Cardiac septum (tissue), 1 donor: ENCODE measurements around the gene SPTSSB. TPM values are rescaled to one million over a fixed set of nuclear protein-coding genes. Genes with fewer than 3 reads are reported as not detected.

ENCODE experiments used
- DNase-seq: peaks from one replicate; pipeline ENCODE4 v3.0.0-alpha.2; 2020; ENCODE audit warnings: low spot score
- intact Hi-C: fragments of 100-400 bp; cut with DNase I; formaldehyde crosslinking; loops from one replicate; pipeline ENCODE4 v1.14.0; 2022
- long read RNA-seq: library from polyadenylated mRNA; unstranded; transcript quantifications from one replicate; pipeline ENCODE4 v2.0.0, GENCODE V29; 2021
- total RNA-seq: library from RNA; stranded (reverse); fragmentation: NEBNext Ultra II Directional; extraction: Animal tissue kit (Norgen Biotek cat#: 25700); gene quantifications from one replicate; pipeline ENCODE4 v1.2.1, GENCODE V29; 2021
- donor health status: DM: no; HTN: no; CAD: no.

SPTSSB gene
- total RNA-seq, result 0.51 TPM
- long read RNA-seq, result 0 reads

DNA sequence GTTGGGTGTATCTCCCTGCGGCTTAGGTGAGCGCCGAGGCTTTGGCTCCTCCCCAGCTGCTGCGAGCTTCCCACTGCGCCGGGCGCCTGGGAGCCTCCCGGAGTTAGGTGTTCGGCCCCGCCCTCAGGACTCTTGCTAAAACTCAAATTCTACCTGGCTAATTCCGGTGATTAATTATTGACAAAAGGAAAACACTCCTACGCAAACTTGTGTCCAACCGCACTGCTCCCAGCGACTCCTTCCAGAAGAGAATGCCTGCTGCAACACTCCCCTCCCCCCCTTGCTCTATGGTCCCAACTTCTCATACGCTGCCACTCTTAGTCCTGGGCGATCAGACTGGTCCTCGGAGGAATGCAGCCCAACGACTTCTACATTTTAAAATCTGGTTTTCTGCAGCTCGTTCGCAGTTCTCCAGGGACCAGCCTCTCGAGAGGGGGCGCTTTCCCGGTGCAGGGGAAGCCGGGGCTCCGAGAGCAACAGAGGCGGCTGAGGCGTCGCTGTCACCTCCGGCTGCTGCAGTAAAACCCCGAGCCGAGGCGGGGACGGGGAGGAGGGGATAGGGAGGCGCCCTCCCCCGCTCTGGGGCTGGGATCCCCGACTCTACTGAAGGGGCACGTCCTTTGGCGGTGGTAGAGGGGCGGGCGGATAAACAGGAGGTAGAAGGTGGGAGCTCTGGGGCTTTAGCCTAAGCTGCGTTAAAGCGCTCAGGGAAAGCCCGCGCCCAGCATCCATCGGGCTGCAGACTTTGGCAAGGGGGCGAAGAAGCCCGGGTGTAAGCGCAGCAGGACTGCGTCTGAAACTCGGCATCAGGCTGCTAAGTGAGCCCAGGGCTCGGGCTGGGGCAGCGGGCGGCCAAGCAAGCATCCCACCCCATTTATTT lies at the start of gene SPTSSB:
TSS of gene SPTSSB (minus strand) at position 77 of the 880 bp plus-strand sequence. CDS start 25,194 bp downstream, outside the sequence.
- intact Hi-C loops, result no loop called here
- peak; percentile 75 for DNase-seq

GRCh38 chr3:161420746-161421145 lies 49.4 kb upstream of the SPTSSB start:
- intact Hi-C loops, result loop anchor here (5.0 to 10.0 kb wide), 2 partner anchors 148 to 496 kb away; no protein-coding TSS in a partner anchor
- DNase-seq, result no peak

- intact Hi-C loops, result loop anchor here (5.0 to 10.0 kb wide), 4 partner anchors 147 to 715 kb away; partner anchors contain the start of gene NMD3
- DNase-seq, result no peak
These were observed 48.4 kb upstream of the SPTSSB start for GRCh38 chr3:161419555-161420333.

DNA sequence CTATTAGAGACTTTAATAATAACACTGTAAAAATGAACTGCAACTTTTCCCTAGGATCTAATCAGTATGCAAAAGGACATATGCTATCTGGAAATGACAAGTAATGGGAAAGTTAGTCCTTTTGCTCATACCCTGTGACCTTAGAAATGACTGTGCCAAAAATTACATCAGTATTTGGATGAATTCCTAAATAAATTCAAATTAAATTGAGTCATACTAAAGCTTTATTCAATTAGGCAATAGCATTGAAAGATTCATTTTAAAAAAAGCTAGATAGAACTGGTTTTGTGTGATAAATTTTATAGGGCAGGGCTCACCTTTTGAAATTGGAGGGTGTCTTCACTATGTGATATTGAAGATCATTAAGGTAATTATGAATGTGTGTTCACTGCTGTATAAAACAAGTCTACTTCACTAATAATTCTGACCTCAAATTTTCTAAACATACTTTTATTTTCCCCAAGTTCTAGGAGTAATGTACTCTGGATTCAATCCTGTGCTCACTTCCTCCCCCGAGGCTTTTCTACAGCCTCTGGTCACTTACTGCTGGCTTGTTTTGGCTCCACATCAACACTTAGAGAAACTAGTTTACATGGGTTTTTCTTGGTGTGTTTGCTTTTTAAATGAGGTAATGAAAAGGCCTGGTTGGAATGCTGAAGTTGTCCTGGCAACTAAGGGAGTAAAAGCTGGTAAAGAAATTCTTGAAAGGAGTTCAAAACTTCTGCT lies 44.4 kb upstream of the SPTSSB start:
- intact Hi-C loops, result loop anchor here (5.0 to 10.0 kb wide), 2 partner anchors 193 to 711 kb away; partner anchors contain the start of gene NMD3
- no peak for DNase-seq

GRCh38 chr3:161414907-161415306 lies 43.6 kb upstream of the SPTSSB start:
- no peak for DNase-seq
- intact Hi-C loops, result loop anchor here (5.0 to 10.0 kb wide), 2 partner anchors 193 to 710 kb away; partner anchors contain the start of gene NMD3

- DNase-seq, result no peak
- intact Hi-C loops, result loop anchor here (10.0 kb wide), 1 partner anchor 709 kb away; no protein-coding TSS in a partner anchor
These were observed 42.5 kb upstream of the SPTSSB start for GRCh38 chr3:161413855-161414210.

DNA sequence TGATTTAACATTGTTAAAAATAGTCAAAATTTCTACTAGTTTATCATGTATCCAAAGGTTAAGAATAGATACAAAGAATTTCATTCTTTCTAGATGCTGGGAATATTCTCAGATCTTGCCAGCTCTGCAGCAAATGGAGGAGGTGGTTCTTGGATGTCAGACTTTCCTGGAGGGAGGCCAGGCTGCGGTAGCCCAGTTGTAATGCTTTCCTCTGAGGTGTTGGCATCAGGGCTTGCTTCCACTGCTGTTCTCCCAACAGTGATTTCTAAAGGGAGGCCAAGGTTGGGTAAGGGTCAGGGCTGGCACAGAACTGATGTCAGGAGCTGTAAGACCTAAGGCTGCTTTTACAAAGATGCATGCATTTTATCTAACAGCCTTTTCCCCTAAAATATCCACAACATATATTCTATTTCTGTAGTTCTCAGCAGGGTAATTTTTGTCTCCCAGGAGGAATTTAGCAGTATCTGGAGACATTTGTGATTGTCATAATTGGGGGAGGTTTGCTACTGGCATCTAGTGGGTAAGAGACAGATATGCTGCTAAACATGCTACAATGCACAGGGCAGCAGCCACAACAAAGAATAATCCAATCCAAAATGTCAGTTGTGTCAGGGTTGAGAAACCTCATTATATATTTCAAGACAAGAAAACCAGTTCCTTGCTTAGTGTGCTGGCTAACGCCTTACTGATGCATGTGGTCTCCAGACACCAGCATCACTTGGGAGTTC lies 42.0 kb upstream of the SPTSSB start:
- peak; percentile 83 for DNase-seq
- intact Hi-C loops, result loop anchor here (10.0 kb wide), 1 partner anchor 708 kb away; no protein-coding TSS in a partner anchor

GRCh38 chr3:161412123-161412522 lies 40.8 kb upstream of the SPTSSB start:
- intact Hi-C loops, result loop anchor here (10.0 kb wide), 1 partner anchor 707 kb away; no protein-coding TSS in a partner anchor
- no peak for DNase-seq

GRCh38 chr3:161409858-161410257 lies 38.5 kb upstream of the SPTSSB start:
- intact Hi-C loops, result loop anchor here (10.0 kb wide), 1 partner anchor 705 kb away; no protein-coding TSS in a partner anchor
- DNase-seq, result no peak

GRCh38 chr3:161409069-161409468 lies 37.8 kb upstream of the SPTSSB start:
- intact Hi-C loops, result no loop called here
- no peak for DNase-seq

GRCh38 chr3:161406594-161407555 lies 35.6 kb upstream of the SPTSSB start:
- no peak for DNase-seq
- intact Hi-C loops, result no loop called here

- no peak for DNase-seq
- intact Hi-C loops, result no loop called here
These were observed 34.5 kb upstream of the SPTSSB start for GRCh38 chr3:161405836-161406235.

DNA sequence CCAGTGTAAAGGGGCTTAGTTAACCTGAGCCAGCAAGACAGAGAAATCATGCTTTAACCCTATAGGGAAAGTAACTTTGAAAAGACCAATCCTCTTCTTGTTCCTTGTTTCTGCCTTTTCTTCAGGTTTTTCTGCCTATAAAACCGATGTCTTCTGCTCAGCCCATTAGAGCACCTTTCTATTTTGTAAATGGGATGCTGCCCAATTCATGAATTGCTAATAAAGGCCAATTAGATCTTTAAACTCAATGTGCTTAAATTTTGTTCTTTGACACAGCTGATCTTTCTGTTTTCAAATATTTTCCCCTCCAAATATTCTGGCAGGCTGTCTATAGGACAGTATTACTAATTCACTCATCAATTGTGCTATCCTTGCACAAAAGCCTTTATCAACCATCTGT lies 33.8 kb upstream of the SPTSSB start:
- no peak for DNase-seq
- intact Hi-C loops, result no loop called here

GRCh38 chr3:161403251-161403650 lies 31.9 kb upstream of the SPTSSB start:
- intact Hi-C loops, result no loop called here

GRCh38 chr3:161401389-161401788 lies 30.1 kb upstream of the SPTSSB start:
- intact Hi-C loops, result no loop called here
- DNase-seq, result no peak

More at GRCh38 chr3:161403251-161403650, 31.9 kb upstream of the SPTSSB start:
- DNase-seq, result no peak

DNA sequence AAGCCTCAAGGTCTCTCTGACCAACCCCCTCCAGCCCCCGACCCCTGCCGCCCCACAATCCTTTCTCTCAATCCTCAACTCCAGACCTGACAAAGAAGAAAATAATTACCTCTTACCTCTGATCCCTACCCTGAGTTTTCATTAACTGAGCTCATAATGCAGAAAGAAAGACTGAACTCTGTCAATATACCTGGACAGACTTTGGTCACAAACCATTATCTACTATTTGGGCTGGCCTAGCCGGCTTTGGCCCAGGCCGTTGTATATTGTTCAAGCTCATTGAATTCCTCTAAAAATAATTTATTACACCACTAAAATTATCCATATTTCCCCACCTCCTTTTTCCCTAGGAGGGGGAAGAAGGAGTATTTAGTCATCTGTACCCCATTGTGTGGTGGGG lies 29.3 kb upstream of the SPTSSB start:
- intact Hi-C loops, result no loop called here
- DNase-seq, result no peak

DNA sequence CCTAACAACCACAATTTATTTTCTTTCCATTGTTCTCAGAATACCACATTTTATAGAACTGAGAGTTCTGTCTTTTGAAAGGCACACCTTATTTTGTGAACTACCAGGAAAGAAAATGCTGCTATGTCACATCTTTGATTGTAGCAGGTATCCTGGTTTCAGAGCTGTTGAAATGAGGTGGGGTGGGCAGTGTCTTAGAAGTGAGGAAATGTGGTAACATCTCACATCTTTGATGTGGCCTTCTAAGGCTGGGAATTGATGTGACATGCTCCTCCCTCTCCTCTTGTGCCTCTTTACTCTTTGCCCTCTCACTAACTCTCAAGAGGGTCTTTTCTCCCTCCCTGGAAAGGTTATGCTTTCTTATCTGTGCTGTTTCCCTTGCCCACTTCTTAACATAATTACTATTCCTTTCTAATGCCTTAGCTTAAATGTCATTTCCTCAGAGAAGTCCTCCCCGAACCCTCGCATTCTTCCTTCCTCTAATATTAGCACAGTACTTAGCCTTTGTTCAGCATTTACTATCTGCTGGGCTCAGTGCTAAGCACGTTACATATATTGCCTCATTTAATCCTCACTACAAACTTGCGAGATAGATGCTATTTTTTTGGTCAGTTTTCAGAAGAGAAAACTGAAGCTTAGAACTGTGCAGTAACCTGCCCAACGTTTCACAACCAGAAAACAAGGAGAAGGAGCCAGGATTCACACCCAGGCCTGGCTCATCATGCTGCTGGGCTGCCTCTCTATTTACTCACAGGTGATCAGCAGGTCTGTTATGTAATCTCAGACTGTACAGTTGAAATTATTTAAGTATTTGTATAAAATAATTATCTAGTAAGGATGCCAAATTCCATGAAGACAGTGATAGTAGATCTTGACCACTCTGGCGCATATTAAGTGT lies 24.0 kb upstream of the SPTSSB start:
- intact Hi-C loops, result no loop called here
- no peak for DNase-seq
